ENCODE data around the gene MXD1. TPM values are rescaled to one million over a fixed set of nuclear protein-coding genes. Genes with fewer than 3 reads are reported as not detected.

Gene MXD1
- total RNA-seq, 1 experiment from 2014 or later = 4.6 TPM

DNA sequence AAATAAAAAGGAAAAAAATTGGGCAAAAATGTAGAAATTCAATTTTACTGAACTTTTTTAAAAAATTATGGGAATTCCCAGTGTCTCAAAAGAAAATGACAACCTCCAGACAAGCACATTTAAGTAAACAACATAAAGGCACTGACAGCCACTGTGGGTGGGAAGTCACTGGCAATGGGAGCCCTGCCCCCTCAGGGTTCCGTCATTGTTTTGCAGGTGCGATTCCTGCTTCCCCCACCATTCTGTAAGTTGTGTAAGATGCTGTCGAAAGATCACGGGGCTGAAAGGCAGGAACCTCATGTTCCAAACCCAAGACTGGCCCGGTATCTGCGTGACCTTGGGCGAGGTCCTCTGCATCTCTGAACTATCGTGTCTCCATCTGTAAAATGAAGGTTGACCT is 62.3 kb downstream of the MXD1 start:
- DNase-seq (ENCODE audit: low read depth) = no peak

DNA sequence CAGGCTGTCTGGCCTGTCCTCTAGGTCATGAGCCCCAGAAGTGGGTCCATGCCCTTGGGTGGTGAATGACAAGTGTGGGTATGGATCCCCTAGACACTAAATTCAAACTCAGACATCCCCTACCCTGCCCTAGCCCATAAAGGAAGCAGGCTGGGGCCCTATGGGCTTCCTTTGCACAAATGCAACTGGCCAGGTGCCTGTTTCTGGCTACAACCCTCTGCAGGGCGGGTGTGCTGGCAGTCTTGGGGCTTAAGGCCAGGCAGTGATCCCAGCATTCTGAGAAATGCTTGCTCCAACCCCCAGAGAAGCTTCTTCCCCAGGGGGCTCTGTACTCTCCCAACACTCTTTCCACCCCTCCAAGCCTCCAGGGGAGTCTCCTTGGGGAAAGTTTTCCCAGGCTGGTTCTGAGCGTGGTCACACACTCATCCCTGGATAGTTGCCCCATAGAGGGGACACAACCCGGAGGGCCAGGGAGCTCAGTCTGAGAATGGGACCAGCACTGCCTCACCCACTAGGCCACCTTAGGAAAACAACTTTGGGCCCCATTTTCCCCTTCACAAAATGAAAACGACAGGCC is 63.1 kb downstream of the MXD1 start:
- DNase-seq (ENCODE audit: low read depth) = no peak

DNA sequence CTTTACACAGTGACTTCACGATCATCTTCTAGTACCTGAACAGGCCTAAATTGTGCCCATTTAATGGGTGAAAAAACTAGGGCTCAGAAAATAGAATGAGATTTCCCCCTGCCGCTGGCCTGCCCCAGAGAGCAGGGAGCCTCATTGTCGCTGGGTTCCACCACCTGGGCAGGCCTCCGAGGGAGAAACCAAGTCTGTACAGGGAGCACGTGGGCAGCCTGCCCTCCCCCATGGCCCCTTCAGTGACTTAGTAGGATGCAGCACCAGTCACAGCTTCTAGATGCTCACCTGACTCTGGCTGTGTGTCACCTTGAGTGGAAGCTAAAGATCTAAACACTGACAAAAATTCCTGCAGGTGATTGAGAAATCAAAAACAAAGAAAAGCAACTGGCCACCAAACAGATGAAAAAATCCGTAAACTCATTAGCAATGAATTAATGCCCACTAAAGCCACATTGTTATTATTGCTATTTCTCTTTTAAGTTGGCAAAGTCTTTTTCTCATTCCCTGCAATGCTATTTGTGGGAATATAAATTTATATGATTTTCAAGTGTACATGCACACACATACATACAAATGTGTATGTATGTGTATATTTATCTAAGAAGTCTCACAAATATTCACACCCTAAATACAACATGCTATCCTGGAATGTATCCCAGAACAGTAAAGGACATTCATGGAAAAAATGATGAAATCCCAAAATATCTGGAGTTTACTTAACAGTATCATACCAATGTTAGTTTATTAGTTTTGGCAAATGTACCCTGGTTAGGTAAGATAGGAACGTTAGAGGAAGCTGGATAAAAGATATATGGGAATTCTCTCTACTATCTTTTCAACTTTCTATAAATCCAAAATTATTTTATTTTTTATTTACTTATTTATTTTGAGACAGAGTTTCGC is 65.2 kb downstream of the MXD1 start:
- no peak for DNase-seq (ENCODE audit: low read depth)

DNA sequence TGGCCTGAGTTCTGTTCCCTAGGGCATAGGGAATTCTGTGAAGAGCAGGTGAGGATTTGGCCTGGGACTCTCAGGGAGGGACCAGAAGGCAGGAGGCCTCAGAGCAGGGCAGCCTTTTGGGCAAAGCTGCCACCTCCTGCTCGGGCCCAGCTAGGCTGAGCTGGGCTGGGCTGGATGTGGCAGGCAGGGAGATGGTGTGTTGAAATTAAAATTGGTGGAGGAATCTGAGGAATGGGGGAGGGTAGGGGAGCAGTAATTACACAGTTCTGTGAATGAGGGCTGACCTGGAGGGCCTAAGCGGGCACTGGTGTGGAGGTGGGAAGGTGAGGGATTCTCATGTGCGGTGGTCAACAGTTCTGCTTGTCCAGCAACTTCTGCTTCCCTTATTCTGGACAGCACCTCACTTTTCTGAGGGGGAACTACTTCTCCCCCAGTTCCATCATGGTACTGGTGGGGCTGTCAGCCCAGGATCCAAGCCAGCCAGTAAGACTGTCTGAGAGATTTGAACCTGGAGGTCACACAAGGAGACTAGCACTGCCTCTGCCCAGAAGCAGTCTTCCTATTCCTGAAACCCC is 68.6 kb downstream of the MXD1 start:
- DNase-seq (ENCODE audit: low read depth) = no peak

DNA sequence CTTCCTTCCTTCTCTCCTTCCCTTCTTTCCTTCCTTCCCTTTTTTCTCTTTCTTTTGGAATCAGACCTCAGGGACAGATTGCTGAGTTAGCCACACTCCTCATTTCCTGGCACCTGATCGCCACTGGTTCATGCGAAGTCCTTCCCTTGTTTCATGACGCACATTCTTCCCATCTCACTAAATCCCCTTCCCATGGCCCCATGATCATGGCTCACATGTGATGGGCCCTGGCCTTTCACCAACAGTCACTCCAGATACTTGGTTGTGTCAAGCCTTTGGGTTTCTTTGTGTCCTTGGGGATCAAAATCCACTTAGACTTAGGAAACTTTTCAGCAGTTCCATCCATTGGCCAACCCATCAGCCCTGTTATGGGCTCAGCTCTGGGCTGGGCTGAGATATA is 70.3 kb downstream of the MXD1 start:
- no peak for DNase-seq (ENCODE audit: low read depth)

DNA sequence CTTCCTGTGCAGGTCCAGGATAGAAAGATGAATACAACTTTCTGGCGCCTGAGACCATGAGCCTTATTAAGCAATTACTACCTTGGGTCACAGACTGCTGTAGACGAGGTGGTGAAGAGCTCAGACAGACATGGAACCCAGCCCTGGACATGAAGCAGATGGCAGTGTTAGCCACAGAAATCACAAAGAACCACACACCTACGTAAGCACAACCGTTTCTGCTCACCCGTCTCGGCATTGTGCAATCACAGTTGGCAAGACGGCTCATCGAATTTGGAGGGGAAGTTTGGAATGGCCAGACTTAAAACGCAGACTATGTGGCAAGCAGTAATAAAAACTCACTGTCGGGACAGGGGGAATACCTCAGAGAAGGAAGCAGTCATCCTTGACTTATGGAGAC is 70.8 kb downstream of the MXD1 start:
- DNase-seq (ENCODE audit: low read depth) = no peak

DNA sequence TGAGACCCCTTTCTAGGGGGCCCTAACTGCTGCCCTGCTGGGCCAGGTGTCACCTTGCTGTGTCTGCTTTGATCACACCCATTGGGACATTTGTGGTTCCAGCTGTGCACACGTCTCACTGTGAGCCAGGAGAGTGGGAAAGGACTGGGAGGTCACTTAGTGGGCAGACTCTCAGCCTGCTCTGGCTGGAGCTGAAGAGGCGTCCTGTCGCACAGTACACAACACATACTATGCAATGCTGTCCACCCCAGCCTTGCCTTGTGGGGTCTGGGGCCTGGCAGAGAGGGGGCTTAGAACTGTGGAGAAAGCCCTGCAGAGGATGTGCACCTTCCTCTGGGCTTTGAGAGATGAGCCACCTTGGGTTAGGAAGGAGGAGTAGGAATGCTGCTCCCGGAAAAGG is 71.8 kb downstream of the MXD1 start:
- DNase-seq (ENCODE audit: low read depth) = no peak

DNA sequence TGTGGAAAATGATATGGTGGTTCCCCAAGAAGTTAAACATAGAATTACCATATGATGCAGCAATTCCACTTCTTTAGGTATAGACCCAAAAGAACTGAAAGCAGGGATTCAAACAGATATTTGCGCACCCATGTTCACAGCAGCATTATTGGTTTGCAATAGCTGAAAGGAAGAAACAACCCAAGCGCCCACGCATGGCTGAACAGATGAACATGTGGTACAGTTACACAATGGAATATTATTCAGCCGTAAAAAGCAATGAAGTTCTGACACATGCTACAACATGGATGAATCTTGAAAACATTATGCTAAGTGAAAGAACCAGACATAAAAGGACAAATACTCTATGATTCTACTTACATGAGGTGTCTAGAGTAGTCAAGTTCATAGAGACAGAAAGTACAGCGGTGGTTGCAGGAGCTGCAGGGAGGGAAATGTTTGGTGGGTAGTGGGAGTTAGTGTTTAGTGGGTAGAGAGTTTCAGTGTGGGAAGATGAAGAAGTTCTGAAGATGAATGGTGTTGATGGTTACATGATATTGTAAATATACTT is 73.3 kb downstream of the MXD1 start:
- no peak for DNase-seq (ENCODE audit: low read depth)

DNA sequence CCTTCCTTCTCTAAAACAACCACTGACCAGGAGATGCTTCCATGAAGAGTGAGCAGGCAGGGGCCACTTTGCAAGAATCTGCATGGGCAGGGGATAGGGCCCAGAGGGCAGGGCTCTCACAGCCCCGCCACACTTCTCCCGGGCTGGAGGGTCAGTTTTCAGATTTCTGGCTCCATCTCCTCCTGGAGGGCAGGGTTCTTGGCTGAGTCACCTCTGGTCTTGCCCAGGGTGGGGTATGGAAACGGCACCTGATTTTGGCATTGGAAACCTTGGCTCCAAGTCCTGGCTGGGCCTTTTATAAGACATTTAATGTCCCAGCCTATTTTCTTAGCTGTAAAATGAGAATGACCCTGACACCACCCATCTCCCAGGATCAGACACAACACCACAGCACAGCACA is 74.1 kb downstream of the MXD1 start:
- no peak for DNase-seq (ENCODE audit: low read depth)

DNA sequence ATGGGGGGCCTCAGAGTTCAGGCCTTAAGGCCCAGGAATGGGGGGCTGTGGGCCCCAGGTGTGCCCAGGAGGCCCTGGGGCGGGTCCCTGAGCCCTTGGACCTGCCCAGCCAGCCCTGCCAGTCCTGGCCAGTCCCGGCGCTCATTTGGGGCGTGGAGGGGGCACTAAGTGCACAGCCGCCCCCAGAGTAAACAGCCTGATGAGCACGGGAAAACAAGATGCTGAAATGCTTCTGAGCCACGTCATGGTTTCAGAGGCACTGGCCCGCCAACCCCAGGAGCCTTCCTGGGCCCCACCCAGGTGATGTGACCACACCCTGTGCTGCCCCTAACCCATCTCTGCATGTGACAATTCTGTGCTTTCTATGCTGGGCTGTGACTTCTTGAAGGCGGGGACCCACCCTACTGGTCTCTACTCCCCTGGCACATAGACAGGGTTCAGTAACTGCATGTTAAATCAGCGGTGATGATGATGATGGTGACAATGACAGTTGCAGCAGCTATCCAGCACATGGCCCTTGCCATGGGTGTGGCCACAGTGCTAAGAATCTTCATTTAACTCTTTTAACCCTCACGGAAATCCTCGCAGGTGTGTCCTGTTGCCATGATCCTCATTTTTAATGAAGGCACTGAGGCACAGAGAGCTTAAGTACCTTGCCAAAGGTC is 74.7 kb downstream of the MXD1 start:
- DNase-seq (ENCODE audit: low read depth) = no peak

Small RNA genes lying within 50 kb of the gene (small RNA-seq; reads per million reads assigned to genes)
- gene RPL23AP92 = not detected

Other genes with a start within 250 kb of the MXD1 start
- gene ANXA4, start 173.0 kb upstream of the MXD1 start, total RNA-seq (2014; rRNA removed; shearing (Covaris generic)) = 24.6 and 36.2 TPM in 2 replicates
- gene GMCL1, start 85.4 kb upstream of the MXD1 start, total RNA-seq (2014; rRNA removed; shearing (Covaris generic)) = 8.2 and 11.0 TPM in 2 replicates
- gene SNRNP27, start 21.2 kb upstream of the MXD1 start, total RNA-seq (2014; rRNA removed; shearing (Covaris generic)) = 48.6 and 61.7 TPM in 2 replicates
- gene ASPRV1, start 46.5 kb downstream of the MXD1 start, total RNA-seq (2014; rRNA removed; shearing (Covaris generic)) = 0.35 and 0.47 TPM in 2 replicates
- gene PCBP1, start 172.4 kb downstream of the MXD1 start, total RNA-seq (2014; rRNA removed; shearing (Covaris generic)) = 25.2 and 80.1 TPM in 2 replicates